ENCODE measurements around the gene UNC13D.

- TF ChIP-seq EZH2 (IDR thresholded peaks at IDR 0.05), result no peak
- TF ChIP-seq POLR2AphosphoS5 (IDR thresholded peaks at IDR 0.05; ENCODE audit: borderline replicate concordance, low read depth, low read length), result no peak
Measured at GRCh38 chr17:75847614-75848522, 3.7 kb upstream of the UNC13D start.

All from SK-N-MC (cell line).